HEK293T (cell line): ENCODE results near the gene RXFP4.

Experiments
- ARNT ChIP-seq: fragments of 450-650 bp; IDR thresholded peaks from 2 replicates; pipeline ENCODE4 v1.6.1; 2017; ENCODE audit warnings: mild to moderate bottlenecking
- BHLHE40 ChIP-seq: fragments of 450-650 bp; IDR thresholded peaks from 2 replicates; pipeline ENCODE4 v1.6.1; 2016; ENCODE audit warnings: mild to moderate bottlenecking, moderate library complexity, borderline replicate concordance
- FOXA1 ChIP-seq: fragments of 450-650 bp; IDR thresholded peaks from 2 replicates; pipeline ENCODE4 v1.6.1; 2016; ENCODE audit warnings: mild to moderate bottlenecking
- FOXK2 ChIP-seq: fragments of 450-650 bp; IDR thresholded peaks from 2 replicates; pipeline ENCODE4 v1.6.1; 2016; ENCODE audit warnings: mild to moderate bottlenecking
- FOXM1 ChIP-seq: fragments of 450-650 bp; IDR thresholded peaks from 2 replicates; pipeline ENCODE4 v1.6.1; 2017; ENCODE audit warnings: mild to moderate bottlenecking, borderline replicate concordance
- SUZ12 ChIP-seq: fragments of 450-650 bp; IDR thresholded peaks from 2 replicates; pipeline ENCODE4 v1.6.1; 2016; ENCODE audit warnings: mild to moderate bottlenecking
- TARDBP ChIP-seq: fragments of 450-650 bp; IDR thresholded peaks from 2 replicates; pipeline ENCODE4 v1.6.1; 2016
- ZNF384 ChIP-seq: fragments of 450-650 bp; IDR thresholded peaks from 2 replicates; pipeline ENCODE4 v1.6.1; 2016
- TF ChIP-seq, protein P1 (sequence below): fragments of 450-650 bp; IDR thresholded peaks from 2 replicates; pipeline ENCODE4 v1.6.1; 2016

DNA sequence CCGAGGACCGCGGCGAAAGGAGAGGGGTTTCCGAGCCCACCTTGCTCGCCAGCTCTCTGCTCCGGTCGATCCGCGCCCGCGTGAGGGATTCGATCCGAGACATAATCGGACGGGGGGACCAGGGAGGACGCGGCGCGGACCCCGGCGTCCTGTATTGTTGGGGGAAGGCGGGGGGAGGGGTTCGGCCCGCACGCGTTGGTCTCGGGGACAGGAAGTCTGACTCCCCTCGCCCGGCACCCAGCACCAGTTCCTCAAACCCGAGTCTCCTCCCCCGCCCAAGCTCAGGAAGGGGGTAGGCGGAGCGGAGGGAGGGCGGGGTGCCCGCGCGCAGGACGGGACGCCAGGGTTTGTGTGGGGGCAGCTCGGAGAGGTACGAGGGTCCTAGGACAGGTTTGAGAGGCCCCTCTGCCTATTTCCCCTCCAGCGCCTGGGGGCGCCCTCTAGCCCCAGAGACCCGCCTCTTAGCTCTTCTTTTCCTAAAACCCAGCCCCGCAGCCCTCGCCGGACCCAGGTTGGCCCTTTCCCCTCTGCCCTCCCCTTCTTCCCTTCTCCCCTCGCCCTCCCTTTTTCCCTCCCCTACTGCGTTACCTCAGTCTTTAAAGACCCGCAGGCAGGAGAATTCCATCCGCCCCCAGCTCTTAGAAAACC is 37.0 kb downstream of the RXFP4 start, which contains the start of gene ARHGEF2:
- TF ChIP-seq, protein P1, sequence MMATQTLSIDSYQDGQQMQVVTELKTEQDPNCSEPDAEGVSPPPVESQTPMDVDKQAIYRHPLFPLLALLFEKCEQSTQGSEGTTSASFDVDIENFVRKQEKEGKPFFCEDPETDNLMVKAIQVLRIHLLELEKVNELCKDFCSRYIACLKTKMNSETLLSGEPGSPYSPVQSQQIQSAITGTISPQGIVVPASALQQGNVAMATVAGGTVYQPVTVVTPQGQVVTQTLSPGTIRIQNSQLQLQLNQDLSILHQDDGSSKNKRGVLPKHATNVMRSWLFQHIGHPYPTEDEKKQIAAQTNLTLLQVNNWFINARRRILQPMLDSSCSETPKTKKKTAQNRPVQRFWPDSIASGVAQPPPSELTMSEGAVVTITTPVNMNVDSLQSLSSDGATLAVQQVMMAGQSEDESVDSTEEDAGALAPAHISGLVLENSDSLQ, result no peak
- TF ChIP-seq FOXM1 (no peak), ZNF384 (no peak), FOXA1 (no peak), BHLHE40 (no peak), TARDBP (no peak), FOXK2 (no peak), ARNT (no peak), SUZ12 (no peak)
